ENCODE results near the gene NF2. TPM values are rescaled to one million over a fixed set of nuclear protein-coding genes. Genes with fewer than 3 reads are reported as not detected.

NF2 gene
- total RNA-seq, 4 donors from 2014 or later = 39.8 to 61.0 (median 45.1) TPM

DNA sequence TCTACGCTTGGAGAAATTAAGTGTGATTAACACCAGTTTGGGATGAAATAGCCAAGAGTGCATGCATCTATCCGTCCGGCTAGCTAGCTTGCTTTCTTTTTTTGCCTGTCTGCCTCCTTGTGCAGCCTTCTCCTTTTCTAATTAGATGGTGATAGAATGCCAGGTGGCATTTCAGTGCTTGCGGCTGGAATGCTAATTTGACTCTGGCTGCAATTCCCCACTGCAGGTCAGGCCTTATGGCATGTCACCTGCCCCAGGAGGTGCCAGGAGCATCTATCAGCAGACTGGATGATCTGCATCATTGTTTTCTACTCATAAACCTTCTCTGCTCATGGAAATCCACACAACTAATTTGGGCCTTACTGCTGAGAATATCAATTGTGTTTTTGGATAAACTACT, 65.2 kb downstream of the NF2 start:
- TF ChIP-seq POLR2AphosphoS5 (IDR thresholded peaks at IDR 0.05) = no peak
- TF ChIP-seq POLR2A (IDR thresholded peaks at IDR 0.05) = no peak
- TF ChIP-seq EP300 (IDR thresholded peaks at IDR 0.05) = no peak
- TF ChIP-seq, protein P1, sequence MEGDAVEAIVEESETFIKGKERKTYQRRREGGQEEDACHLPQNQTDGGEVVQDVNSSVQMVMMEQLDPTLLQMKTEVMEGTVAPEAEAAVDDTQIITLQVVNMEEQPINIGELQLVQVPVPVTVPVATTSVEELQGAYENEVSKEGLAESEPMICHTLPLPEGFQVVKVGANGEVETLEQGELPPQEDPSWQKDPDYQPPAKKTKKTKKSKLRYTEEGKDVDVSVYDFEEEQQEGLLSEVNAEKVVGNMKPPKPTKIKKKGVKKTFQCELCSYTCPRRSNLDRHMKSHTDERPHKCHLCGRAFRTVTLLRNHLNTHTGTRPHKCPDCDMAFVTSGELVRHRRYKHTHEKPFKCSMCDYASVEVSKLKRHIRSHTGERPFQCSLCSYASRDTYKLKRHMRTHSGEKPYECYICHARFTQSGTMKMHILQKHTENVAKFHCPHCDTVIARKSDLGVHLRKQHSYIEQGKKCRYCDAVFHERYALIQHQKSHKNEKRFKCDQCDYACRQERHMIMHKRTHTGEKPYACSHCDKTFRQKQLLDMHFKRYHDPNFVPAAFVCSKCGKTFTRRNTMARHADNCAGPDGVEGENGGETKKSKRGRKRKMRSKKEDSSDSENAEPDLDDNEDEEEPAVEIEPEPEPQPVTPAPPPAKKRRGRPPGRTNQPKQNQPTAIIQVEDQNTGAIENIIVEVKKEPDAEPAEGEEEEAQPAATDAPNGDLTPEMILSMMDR (IDR thresholded peaks at IDR 0.05) = no peak
- Histone ChIP-seq H3K9me3 (no peaks in the 10 kb centered on the region), H3K27me3 (no peaks in the 10 kb centered on the region), H3K36me3 (peaks cover 0 to 99% of the 10 kb centered on the region in 2 donors), H3K27ac (no peak overlapping the region), H3K4me3 (no peak overlapping the region), H3K4me1 (no peaks in the 10 kb centered on the region)
- ATAC-seq = no peak
- WGBS, 2 donors (ENCODE audit: low coverage in 1 of 2) = 93 to 98% methylated on average over 4 of the region's 4 CpGs

DNA sequence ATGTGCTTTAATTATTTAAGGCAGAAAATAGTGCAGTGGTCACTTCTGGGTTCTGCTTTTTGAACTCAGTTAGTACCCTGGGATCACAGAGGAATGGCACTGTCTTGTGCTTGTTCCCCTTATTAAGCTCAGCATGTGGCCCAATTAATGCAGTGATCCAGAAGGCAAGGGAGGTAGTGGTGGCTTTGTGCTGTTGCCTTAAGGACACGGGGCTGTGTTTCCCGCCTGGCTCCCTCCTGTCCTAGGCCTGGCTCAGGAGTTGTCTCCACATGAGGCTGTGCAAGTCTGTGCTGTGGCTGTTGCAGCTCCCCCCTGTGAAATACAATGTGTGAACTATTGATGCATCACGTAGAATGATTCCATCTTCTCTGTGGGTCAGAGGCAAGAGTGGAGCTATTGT, 67.2 kb downstream of the NF2 start:
- H3K27me3 ChIP-seq = no peaks in the 10 kb centered on the region
- WGBS, 2 donors (ENCODE audit: low coverage in 1 of 2) = 100% methylated on average over 1 of the region's 3 CpGs; no CpG with 5 or more reads in 1 of the 2 donors

DNA sequence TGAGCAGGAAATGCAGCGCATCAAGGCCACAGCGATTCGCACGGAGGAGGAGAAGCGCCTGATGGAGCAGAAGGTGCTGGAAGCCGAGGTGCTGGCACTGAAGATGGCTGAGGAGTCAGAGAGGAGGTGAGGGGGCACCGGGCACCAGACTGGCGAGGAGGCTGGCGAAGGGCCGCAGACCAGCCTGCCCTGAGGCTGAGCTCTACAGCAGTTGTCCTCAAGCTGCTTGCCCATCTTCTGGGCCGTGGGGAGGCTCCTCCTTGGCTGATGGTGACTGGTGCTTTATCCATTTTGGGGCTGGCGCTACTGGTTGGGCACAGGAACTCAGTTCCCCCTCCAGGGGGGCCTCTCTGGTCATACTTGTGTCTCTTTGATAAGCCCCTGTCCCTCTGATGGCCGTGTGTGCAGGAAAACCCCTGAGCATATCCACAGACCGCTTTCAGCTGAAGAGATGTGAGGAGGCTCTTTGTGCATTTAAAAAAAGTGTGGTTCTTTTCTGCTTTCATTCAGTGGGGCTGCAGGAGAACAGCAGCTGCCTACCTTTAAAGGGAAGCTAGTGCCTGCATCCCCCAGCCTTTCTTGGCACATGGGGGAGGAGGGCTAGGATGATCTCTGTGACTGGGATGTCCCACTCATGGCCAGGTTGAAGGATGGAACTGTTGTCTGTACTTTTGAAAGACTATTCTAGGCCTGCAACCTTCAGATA, 70.1 kb downstream of the NF2 start:
- ATAC-seq = no peak
- Histone ChIP-seq H3K4me3 (no peak overlapping the region), H3K36me3 (peaks cover 0 to 100% of the 10 kb centered on the region in 2 donors), H3K27ac (no peak overlapping the region), H3K9me3 (no peaks in the 10 kb centered on the region), H3K27me3 (no peaks in the 10 kb centered on the region), H3K4me1 (no peaks in the 10 kb centered on the region)
- 91 to 93% methylated on average over 7 to 12 of the region's 14 CpGs for WGBS, 2 donors (ENCODE audit: low coverage in 1 of 2)
- TF ChIP-seq, protein P1 (IDR thresholded peaks at IDR 0.05) = no peak
- TF ChIP-seq EP300 (IDR thresholded peaks at IDR 0.05) (no peak), POLR2AphosphoS5 (IDR thresholded peaks at IDR 0.05) (no peak)

More for the DNA sequence above, 67.2 kb downstream of the NF2 start:
- no peaks in the 10 kb centered on the region for H3K9me3 ChIP-seq
- TF ChIP-seq POLR2AphosphoS5 (IDR thresholded peaks at IDR 0.05) (no peak), EP300 (IDR thresholded peaks at IDR 0.05) (no peak), POLR2A (IDR thresholded peaks at IDR 0.05) (no peak)
- TF ChIP-seq, protein P1 (IDR thresholded peaks at IDR 0.05) = no peak
- no peak for ATAC-seq
- H3K4me3 ChIP-seq = no peak overlapping the region
- H3K27ac ChIP-seq = no peak overlapping the region
- peaks cover 0 to 99% of the 10 kb centered on the region in 2 donors for H3K36me3 ChIP-seq
- no peaks in the 10 kb centered on the region for H3K4me1 ChIP-seq

DNA sequence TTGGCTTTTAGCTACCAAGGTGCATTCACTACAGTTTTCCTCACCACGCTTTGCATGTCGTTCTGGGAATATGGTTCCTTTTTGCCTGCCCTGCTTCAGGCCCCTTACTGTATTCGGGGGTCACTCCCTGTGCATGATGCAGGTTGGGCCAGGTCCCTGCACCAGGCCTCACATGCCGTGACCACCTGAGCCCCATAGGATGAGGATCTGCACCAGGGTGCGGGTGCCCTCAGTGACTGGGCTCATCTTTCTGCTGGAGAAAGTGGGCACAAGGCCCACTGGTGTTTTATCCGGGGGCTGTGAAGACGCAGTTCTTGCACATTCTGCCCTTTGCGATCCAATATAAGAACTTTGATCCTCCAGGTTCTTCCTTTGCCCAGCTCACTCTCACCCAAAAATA, 70.7 kb downstream of the NF2 start:
- Histone ChIP-seq H3K4me1 (no peaks in the 10 kb centered on the region), H3K36me3 (peaks cover 0 to 100% of the 10 kb centered on the region in 2 donors), H3K27me3 (no peaks in the 10 kb centered on the region), H3K4me3 (no peak overlapping the region), H3K27ac (no peak overlapping the region), H3K9me3 (no peaks in the 10 kb centered on the region)
- WGBS, 2 donors (ENCODE audit: low coverage in 1 of 2) = 86% methylated on average over 4 of the region's 8 CpGs; no CpG with 5 or more reads in 1 of the 2 donors
- TF ChIP-seq, protein P1 (IDR thresholded peaks at IDR 0.05) = no peak
- TF ChIP-seq EP300 (IDR thresholded peaks at IDR 0.05) (no peak), POLR2AphosphoS5 (IDR thresholded peaks at IDR 0.05) (no peak), POLR2A (IDR thresholded peaks at IDR 0.05) (no peak)
- no peak for ATAC-seq

DNA sequence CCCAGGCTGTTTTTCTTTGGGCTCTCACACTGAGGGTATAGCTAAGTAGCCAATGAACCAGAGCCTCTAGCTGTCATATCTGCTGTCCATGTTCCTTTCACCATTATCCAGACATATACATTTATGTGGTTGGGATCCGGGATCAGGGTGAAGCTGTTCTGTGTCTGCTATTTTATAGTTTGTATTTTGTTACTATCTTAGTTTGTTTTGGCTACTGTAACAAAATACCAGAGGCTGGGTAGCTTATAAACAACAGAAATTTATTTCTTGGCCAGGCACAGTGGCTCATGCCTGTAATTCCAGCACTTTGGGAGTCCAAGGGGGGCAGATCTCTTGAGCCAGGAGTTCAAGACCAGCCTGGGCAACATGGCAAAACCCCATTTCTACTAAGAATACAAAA, 75.9 kb downstream of the NF2 start:
- Histone ChIP-seq H3K27ac (no peak overlapping the region), H3K4me1 (no peaks in the 10 kb centered on the region), H3K27me3 (no peaks in the 10 kb centered on the region), H3K4me3 (no peak overlapping the region), H3K36me3 (peaks cover 0 to 100% of the 10 kb centered on the region in 2 donors), H3K9me3 (no peaks in the 10 kb centered on the region)
- WGBS, 2 donors (ENCODE audit: low coverage in 1 of 2) = 79 to 80% methylated on average over 1 of the region's 1 CpG
- no peak for ATAC-seq
- TF ChIP-seq, protein P1 (IDR thresholded peaks at IDR 0.05) = no peak
- TF ChIP-seq POLR2AphosphoS5 (IDR thresholded peaks at IDR 0.05) = no peak
- no peak for TF ChIP-seq POLR2A (IDR thresholded peaks at IDR 0.05)
- no peak for TF ChIP-seq EP300 (IDR thresholded peaks at IDR 0.05)

All from gastroesophageal sphincter (tissue), 4 donors.